Measurements from ENCODE around the gene ZIC2. TPM values are rescaled to one million over a fixed set of nuclear protein-coding genes. Genes with fewer than 3 reads are reported as not detected.
A peak's percentile ranks its signal among the peaks of the same experiment; 100 is the strongest.

ZIC2 gene
- total RNA-seq, 2 experiments from 2014 or later = not detected

DNA sequence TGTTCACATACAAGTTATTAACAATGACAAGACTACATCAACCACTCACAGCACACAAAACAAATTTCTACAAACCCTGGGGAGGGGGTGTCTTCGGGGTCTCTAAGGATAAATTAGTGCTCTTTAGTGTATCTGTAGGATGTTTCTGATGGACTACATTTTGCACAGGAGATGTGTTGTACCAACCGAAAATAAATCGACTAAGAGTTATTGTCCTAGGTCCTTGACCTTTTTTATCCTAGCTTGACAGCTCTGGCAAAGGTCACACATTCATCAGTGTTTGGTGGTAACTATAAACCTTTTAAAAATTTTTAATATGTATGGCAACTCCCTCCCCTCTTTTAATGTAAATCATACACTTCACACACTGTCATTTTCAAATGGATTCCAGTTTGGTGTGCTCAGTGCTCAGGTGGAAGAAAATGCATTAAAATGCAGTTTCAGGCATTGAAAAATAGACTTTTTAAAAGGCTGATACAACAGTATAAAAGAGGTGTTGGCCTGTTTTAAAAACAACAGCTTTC lies 17.7 kb upstream of the ZIC2 start:
- peaks cover 2% of the 10 kb centered on the region for H3K9me3 Mint-ChIP-seq
- H3K36me3 Mint-ChIP-seq (ENCODE audit: low read depth) = peaks cover 5% of the 10 kb centered on the region
- ChIA-PET CTCF (no interaction called here), POLR2A (no interaction called here)
- peaks cover 13% of the 10 kb centered on the region for H3K4me1 Mint-ChIP-seq
- no peak overlapping the region for H3K4me3 Mint-ChIP-seq
- peaks cover 72% of the 10 kb centered on the region for H3K27me3 Mint-ChIP-seq
- DNase-seq = no peak
- no peak overlapping the region for H3K27ac Mint-ChIP-seq

DNA sequence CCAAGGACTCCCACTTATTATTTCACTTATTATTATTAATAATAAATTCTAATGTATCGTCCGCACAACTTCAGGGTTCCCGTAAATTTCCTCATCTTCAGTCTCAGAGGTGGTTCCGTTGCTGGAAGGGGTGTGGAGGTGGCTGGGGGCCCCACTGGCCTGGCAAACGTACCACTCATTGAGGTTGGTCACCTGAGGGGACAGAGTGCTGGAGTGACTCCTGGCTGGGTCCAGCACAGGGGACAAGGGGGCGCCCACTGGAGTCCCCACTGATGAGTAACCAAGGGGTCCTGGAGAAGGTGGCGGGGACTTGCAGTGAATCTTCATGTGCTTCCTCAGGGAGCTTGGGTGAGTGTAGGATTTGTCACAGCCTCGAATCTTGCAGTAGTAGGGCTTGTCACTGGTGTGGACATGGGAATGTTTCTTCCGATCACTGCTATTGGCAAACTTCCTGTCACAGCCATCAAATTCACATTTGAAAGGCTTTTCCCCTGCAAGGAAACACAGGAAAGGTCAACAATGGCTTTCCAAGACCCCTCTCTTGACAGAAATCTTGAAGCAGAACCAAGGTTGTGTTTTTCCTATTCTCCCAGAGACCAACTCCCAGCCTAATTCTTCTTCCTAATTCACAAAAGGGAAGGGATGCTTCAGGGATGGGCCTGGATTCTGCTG lies 16.1 kb upstream of the ZIC2 start:
- H3K36me3 Mint-ChIP-seq (ENCODE audit: low read depth) = peaks cover 5% of the 10 kb centered on the region
- CTCF ChIA-PET = interaction anchor here (0.9 to 1.1 kb wide), 2 partner anchors 10 to 310 kb away, joined by 3 to 4 read pairs; no protein-coding TSS in a partner anchor
- no peak for DNase-seq

DNA sequence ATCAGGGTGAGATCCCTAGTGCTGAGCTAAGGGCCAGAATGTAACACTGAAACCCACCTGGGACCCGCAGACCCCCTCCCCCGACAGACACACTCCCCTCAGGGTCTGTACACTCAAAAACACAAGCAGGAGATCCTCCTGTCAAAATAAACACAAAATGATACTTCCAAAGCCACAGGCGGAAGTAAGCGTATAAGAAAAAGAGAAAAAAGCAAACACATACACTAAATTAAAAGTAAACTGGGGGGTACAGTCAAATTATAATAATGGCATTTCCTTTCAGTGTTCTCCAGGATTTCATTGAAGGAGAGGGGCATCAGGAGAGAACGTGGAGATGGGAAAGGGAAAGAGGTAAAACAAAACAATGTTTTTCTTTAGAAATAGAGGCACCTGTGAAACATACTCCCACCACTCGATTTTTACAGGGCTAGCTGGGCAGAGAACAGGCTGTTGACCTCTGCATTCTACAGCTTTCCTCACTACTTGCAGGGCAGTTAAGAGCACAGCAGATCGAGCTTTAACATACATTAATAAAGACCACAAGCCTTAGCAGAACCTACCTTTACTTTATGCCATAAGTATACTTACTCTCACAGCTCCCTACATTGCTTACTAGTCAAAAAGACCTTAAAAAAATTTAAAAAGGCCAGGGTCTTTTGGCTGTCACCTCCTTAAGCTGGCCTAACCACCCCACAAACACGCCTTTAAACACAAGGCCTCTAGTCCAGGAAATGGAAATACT lies 15.3 kb upstream of the ZIC2 start:
- ChIA-PET POLR2A (no interaction called here), CTCF (interaction anchor here (0.9 to 1.1 kb wide), 3 partner anchors 9 to 549 kb away, joined by 3 to 4 read pairs (median 3); no protein-coding TSS in a partner anchor)
- peaks cover 63% of the 10 kb centered on the region for H3K27me3 Mint-ChIP-seq
- H3K4me1 Mint-ChIP-seq = peaks cover 14% of the 10 kb centered on the region
- no peak overlapping the region for H3K27ac Mint-ChIP-seq
- H3K36me3 Mint-ChIP-seq (ENCODE audit: low read depth) = peaks cover 5% of the 10 kb centered on the region
- DNase-seq = no peak
- no peaks in the 10 kb centered on the region for H3K9me3 Mint-ChIP-seq
- no peak overlapping the region for H3K4me3 Mint-ChIP-seq

More for the DNA sequence above, 16.1 kb upstream of the ZIC2 start:
- Mint-ChIP-seq H3K27me3 (peaks cover 69% of the 10 kb centered on the region), H3K9me3 (no peaks in the 10 kb centered on the region), H3K4me1 (peaks cover 14% of the 10 kb centered on the region), H3K4me3 (no peak overlapping the region), H3K27ac (no peak overlapping the region)
- POLR2A ChIA-PET = no interaction called here

- DNase-seq = no peak
- H3K9me3 Mint-ChIP-seq = no peaks in the 10 kb centered on the region
- CTCF ChIA-PET = no interaction called here
- H3K27ac Mint-ChIP-seq = peak overlapping the region; percentile 65
- H3K4me3 Mint-ChIP-seq = peak overlapping the region; percentile 49
- H3K36me3 Mint-ChIP-seq (ENCODE audit: low read depth) = peaks cover 5% of the 10 kb centered on the region
- H3K4me1 Mint-ChIP-seq = peaks cover 14% of the 10 kb centered on the region
- POLR2A ChIA-PET = no interaction called here
- peaks cover 61% of the 10 kb centered on the region for H3K27me3 Mint-ChIP-seq
Measured at GRCh38 chr13:99967498-99967868, 14.1 kb upstream of the ZIC2 start.

DNA sequence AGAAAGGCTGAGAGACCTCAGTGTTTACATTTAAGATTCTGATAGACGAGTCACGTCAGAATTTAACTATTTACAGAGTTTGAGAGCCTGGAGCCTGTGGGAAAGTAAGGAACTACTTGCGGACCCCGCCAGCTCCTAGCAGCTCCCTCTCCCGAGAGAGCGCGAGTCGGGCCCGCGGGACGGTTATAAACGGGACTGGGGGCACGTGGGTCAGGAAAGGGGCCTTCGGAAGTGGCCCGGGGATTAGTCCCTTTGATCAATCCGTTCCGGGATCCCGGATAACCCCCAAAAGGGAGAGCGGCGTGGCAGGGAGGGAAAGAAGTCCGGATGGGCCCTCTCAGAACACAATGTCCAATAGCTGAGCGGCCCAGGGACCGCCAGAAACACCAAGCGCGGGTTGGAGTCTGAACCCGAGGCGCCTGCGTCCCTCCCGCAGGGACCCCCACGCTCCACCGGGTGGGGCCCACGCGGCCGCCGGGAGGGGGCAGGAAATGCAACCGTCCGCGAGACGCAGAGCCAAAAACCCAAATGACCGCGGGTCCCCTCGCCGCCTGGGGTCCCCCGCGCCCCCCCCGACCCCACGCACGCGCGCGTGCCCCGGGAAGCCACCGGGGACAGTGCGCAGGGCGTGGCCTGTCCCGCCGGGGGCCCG lies 13.6 kb upstream of the ZIC2 start:
- Mint-ChIP-seq H3K36me3 (ENCODE audit: low read depth) (peaks cover 5% of the 10 kb centered on the region), H3K4me1 (peaks cover 14% of the 10 kb centered on the region), H3K9me3 (no peaks in the 10 kb centered on the region), H3K27ac (peak overlapping the region; percentile 65), H3K4me3 (peak overlapping the region; percentile 49), H3K27me3 (peaks cover 62% of the 10 kb centered on the region)
- no peak for DNase-seq
- CTCF ChIA-PET = no interaction called here
- POLR2A ChIA-PET = no interaction called here

- CTCF ChIA-PET = interaction anchor here (1.6 kb wide), 1 partner anchor 14 kb away, joined by 6 read pairs; no protein-coding TSS in a partner anchor
- Mint-ChIP-seq H3K27ac (peak overlapping the region; percentile 64), H3K4me1 (peaks cover 14% of the 10 kb centered on the region), H3K27me3 (peaks cover 68% of the 10 kb centered on the region), H3K36me3 (ENCODE audit: low read depth) (peaks cover 11% of the 10 kb centered on the region), H3K9me3 (no peaks in the 10 kb centered on the region), H3K4me3 (peak overlapping the region; percentile 68)
- no peak for DNase-seq
- POLR2A ChIA-PET = no interaction called here
Measured at GRCh38 chr13:99968521-99969452, 12.8 kb upstream of the ZIC2 start.

DNA sequence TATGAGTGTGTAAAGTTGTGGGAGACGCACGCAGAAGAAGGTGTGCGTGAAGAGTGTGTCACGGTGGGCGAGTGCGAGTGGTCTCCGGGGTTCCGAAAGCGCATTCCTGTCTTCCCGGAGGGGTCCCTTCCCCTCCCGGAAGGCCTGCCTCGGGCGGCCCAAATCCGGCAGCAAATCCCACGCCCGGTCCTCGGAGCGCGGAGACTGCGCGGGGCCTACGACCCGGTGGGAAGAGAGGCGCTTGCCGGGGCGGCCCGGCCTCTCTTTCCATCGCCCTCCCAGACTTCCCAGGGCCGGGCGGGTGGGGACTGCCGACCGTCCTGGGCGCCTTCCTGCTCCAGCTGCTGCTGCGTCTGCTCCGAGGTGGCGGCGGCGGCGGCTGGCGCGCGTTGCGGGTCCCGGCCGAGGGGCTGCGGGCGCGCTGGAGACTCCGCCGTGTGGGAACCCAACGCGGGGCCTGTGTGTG lies 12.1 kb upstream of the ZIC2 start:
- DNase-seq = no peak
- Mint-ChIP-seq H3K4me3 (peak overlapping the region; percentile 68), H3K27ac (peak overlapping the region; percentile 64), H3K4me1 (peaks cover 14% of the 10 kb centered on the region), H3K36me3 (ENCODE audit: low read depth) (peaks cover 11% of the 10 kb centered on the region), H3K27me3 (peaks cover 70% of the 10 kb centered on the region), H3K9me3 (peaks cover 1% of the 10 kb centered on the region)
- CTCF ChIA-PET = interaction anchor here (1.0 to 2.2 kb wide), 3 partner anchors 13 to 16 kb away, joined by 3 to 11 read pairs (median 6); no protein-coding TSS in a partner anchor
- POLR2A ChIA-PET = no interaction called here

DNA sequence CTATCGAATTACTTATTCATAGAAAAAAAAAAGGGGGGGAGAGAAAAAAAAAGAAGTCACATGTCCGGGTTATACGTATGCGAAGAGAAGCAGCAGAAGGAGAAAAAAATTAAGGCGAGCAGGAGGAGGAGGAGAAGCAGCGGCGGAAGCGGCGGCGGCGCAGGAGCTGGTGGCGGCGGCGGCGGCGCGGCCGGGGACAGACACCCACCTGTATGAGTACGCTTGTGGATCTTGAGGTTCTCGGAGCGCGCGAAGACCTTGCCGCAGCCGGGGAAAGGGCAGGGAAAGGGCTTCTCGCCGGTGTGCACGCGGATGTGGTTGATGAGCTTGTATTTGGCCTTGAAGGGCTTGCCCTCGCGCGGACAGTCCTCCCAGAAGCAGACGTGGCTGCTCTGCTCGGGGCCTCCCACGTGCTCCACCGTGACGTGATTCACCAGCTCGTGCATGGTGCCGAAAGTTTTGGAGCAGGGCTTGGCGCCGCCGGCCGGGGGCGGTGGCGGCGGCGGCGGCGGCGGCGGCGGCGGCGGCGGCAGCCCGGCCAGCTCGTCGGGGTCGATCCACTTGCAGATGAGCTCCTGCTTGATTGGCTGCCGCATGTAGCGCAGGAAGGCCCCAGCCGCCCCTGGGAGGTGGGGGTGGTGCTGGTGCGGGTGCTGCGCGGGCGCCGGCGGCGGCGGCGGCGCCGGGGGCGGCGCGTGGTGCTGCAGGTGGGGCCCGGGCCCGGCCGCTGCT lies 11.5 kb upstream of the ZIC2 start:
- peak overlapping the region; percentile 61 for H3K4me3 Mint-ChIP-seq
- CTCF ChIA-PET = interaction anchor here (0.6 to 2.2 kb wide), 5 partner anchors 13 to 213 kb away, joined by 3 to 11 read pairs (median 3); no protein-coding TSS in a partner anchor
- peak; percentile 30 for DNase-seq
- H3K27ac Mint-ChIP-seq = peak overlapping the region; percentile 86
- H3K36me3 Mint-ChIP-seq (ENCODE audit: low read depth) = peaks cover 11% of the 10 kb centered on the region
- H3K9me3 Mint-ChIP-seq = peaks cover 2% of the 10 kb centered on the region
- H3K27me3 Mint-ChIP-seq = peaks cover 74% of the 10 kb centered on the region
- POLR2A ChIA-PET = no interaction called here
- H3K4me1 Mint-ChIP-seq = peaks cover 14% of the 10 kb centered on the region

GRCh38 chr13:99970651-99971575 lies 10.7 kb upstream of the ZIC2 start:
- H3K4me1 Mint-ChIP-seq = peaks cover 14% of the 10 kb centered on the region
- peaks cover 2% of the 10 kb centered on the region for H3K9me3 Mint-ChIP-seq
- peaks cover 75% of the 10 kb centered on the region for H3K27me3 Mint-ChIP-seq
- ChIA-PET CTCF (interaction anchor here (0.9 to 2.2 kb wide), 4 partner anchors 12 to 88 kb away, joined by 3 to 11 read pairs (median 4); no protein-coding TSS in a partner anchor), POLR2A (no interaction called here)
- H3K27ac Mint-ChIP-seq = no peak overlapping the region
- H3K36me3 Mint-ChIP-seq (ENCODE audit: low read depth) = peaks cover 11% of the 10 kb centered on the region
- no peak overlapping the region for H3K4me3 Mint-ChIP-seq
- no peak for DNase-seq

- Mint-ChIP-seq H3K4me3 (peak within 1 kb of the TSS; percentile 32), H3K4me1 (peaks cover 14% of the 10 kb centered on the region), H3K36me3 (ENCODE audit: low read depth) (peaks cover 11% of the 10 kb centered on the region), H3K27me3 (peaks cover 75% of the 10 kb centered on the region), H3K9me3 (peaks cover 4% of the 10 kb centered on the region), H3K27ac (peak within 1 kb of the TSS; percentile 4)
- ChIA-PET POLR2A (no interaction called here), CTCF (interaction anchor here (2.2 kb wide), 1 partner anchor 14 kb away, joined by 11 read pairs; no protein-coding TSS in a partner anchor)
- DNase-seq = no peak
Measured at GRCh38 chr13:99971576-99972189, 9.9 kb upstream of the ZIC2 start, which contains the start of gene ZIC5. TSS of gene ZIC5 (minus strand) at chr13:99971767. CDS start at chr13:99971603, 164 bp downstream.
